ENCODE measurements around the gene PARD3B.

PARD3B gene

GRCh38 chr2:204860274-204860673, 315.0 kb downstream of the PARD3B start:
- DNase-seq: no peak

- no peak for DNase-seq
Observed at GRCh38 chr2:204862809-204863208, 317.5 kb downstream of the PARD3B start.

GRCh38 chr2:204863336-204863735, 318.1 kb downstream of the PARD3B start:
- DNase-seq: no peak

GRCh38 chr2:204869132-204869823, 324.0 kb downstream of the PARD3B start:
- no peak for DNase-seq

- no peak for DNase-seq
Observed at GRCh38 chr2:204870053-204870452, 324.8 kb downstream of the PARD3B start.

GRCh38 chr2:204871231-204871953, 326.1 kb downstream of the PARD3B start:
- DNase-seq: peak; percentile 43

GRCh38 chr2:204876311-204876710, 331.0 kb downstream of the PARD3B start:
- DNase-seq: no peak

GRCh38 chr2:204877691-204878090, 332.4 kb downstream of the PARD3B start:
- DNase-seq: no peak

GRCh38 chr2:204880928-204881327, 335.7 kb downstream of the PARD3B start:
- no peak for DNase-seq

GRCh38 chr2:204881655-204882054, 336.4 kb downstream of the PARD3B start:
- DNase-seq: no peak

GRCh38 chr2:204885747-204886146, 340.5 kb downstream of the PARD3B start:
- no peak for DNase-seq

- DNase-seq: no peak
Observed at GRCh38 chr2:204886713-204887112, 341.4 kb downstream of the PARD3B start.

GRCh38 chr2:204888222-204888621, 342.9 kb downstream of the PARD3B start:
- peak; percentile 21 for DNase-seq

GRCh38 chr2:204890680-204891079, 345.4 kb downstream of the PARD3B start:
- no peak for DNase-seq

- no peak for DNase-seq
Observed at GRCh38 chr2:204891739-204892138, 346.5 kb downstream of the PARD3B start.

GRCh38 chr2:204892506-204893255, 347.4 kb downstream of the PARD3B start:
- DNase-seq: peak; percentile 84

GRCh38 chr2:204896146-204896545, 350.9 kb downstream of the PARD3B start:
- DNase-seq: no peak

GRCh38 chr2:204897561-204897960, 352.3 kb downstream of the PARD3B start:
- no peak for DNase-seq

- DNase-seq: no peak
Observed at GRCh38 chr2:204898928-204899640, 353.8 kb downstream of the PARD3B start.

GRCh38 chr2:204899983-204900382, 354.7 kb downstream of the PARD3B start:
- no peak for DNase-seq

GRCh38 chr2:204900487-204900886, 355.2 kb downstream of the PARD3B start:
- DNase-seq: no peak

GRCh38 chr2:204900910-204901309, 355.6 kb downstream of the PARD3B start:
- DNase-seq: peak; percentile 6

- no peak for DNase-seq
Observed at GRCh38 chr2:204901591-204901990, 356.3 kb downstream of the PARD3B start.

Measured in EL (cell line).